ENCODE measurements around the gene ADORA2A.

DNA sequence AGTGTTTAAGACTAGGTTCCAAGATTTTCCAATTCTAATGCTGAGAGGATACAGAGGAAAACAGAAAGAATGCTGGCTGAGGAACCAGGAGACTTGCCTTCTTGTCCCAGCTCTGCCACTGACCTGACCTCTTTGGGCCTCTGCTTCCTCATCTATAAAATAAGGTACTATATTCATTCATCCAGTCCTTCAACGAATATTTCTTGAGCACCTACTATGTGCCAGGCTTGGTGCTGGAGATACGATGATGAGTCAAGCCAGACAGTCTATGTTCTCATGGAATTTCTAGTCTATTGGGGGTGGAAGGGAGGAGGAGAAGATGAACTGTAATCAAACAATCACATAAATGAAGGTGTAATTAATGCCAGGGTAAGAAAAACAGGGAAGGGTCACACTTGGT is 39.9 kb downstream of the ADORA2A start:
- TF ChIP-seq POLR2A (IDR thresholded peaks at IDR 0.05), result no peak
- TF ChIP-seq, protein P1, sequence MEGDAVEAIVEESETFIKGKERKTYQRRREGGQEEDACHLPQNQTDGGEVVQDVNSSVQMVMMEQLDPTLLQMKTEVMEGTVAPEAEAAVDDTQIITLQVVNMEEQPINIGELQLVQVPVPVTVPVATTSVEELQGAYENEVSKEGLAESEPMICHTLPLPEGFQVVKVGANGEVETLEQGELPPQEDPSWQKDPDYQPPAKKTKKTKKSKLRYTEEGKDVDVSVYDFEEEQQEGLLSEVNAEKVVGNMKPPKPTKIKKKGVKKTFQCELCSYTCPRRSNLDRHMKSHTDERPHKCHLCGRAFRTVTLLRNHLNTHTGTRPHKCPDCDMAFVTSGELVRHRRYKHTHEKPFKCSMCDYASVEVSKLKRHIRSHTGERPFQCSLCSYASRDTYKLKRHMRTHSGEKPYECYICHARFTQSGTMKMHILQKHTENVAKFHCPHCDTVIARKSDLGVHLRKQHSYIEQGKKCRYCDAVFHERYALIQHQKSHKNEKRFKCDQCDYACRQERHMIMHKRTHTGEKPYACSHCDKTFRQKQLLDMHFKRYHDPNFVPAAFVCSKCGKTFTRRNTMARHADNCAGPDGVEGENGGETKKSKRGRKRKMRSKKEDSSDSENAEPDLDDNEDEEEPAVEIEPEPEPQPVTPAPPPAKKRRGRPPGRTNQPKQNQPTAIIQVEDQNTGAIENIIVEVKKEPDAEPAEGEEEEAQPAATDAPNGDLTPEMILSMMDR (IDR thresholded peaks at IDR 0.05), result no peak

All from ovary (tissue), 3 donors.